Thyroid gland (tissue), 4 donors: ENCODE data around the gene CRY2. TPM values are rescaled to one million over a fixed set of nuclear protein-coding genes. Genes with fewer than 3 reads are reported as not detected.
"Not testable (repeated sequence)": the region's sequence is repeated elsewhere in the genome, so short reads cannot be mapped to it uniquely, and the experiment has no call there.

ENCODE experiments used
- DNase-seq, 2 donors: peaks; one replicate each; pipeline ENCODE4 v3.0.0-alpha.2; 2019
- H3K27ac ChIP-seq, 3 donors: fragments of 200-600 bp; sonication (generic); 1 replicate in 2 of 3; 2 replicates in 1 of 3; pipeline ENCODE4 v1.5.1; 2016 to 2019; ENCODE audit warnings: mild to moderate bottlenecking in 1 of 3, moderate library complexity in 1 of 3
- H3K27me3 ChIP-seq: fragments of 200-600 bp; sonication (generic); one replicate; pipeline ENCODE4 v1.5.1; 2019
- H3K36me3 ChIP-seq, 2 donors: fragments of 200-600 bp; sonication (generic); one replicate each; pipeline ENCODE4 v1.5.1; 2016 to 2019
- H3K4me1 ChIP-seq, 2 donors: fragments of 200-600 bp; sonication (generic); one replicate each; pipeline ENCODE4 v1.5.1; 2017 to 2019
- H3K4me3 ChIP-seq, 3 donors: fragments of 200-600 bp; sonication (generic); replicated peaks in 1 of 3; 1 replicate in 2 of 3; 2 replicates in 1 of 3; pipeline ENCODE4 v1.5.1; 2016; ENCODE audit warnings: mild to moderate bottlenecking in 1 of 3
- H3K9me3 ChIP-seq: fragments of 200-600 bp; sonication (generic); one replicate; pipeline ENCODE4 v1.5.1; 2017
- POLR2A ChIP-seq, 2 donors: fragments of 450-650 bp; IDR thresholded peaks; one replicate each; pipeline ENCODE4 v1.6.1; 2017; ENCODE audit warnings: antibody characterized with exemption in 2 of 2, mild to moderate bottlenecking in 2 of 2, moderate library complexity in 1 of 2
- WGBS, 2 donors: methylation state at CpG; one replicate each; pipeline ENCODE4 v1.1.5; 2017; 5-methylcytosine and 5-hydroxymethylcytosine counted together
- intact Hi-C: fragments of 100-400 bp; cut with DNase I; formaldehyde crosslinking; loops from one replicate; pipeline ENCODE4 v1.15.1; 2023
- total RNA-seq, 4 donors: library from RNA; depleted of rRNA; stranded (reverse); fragments of >200 nt; gene quantifications; one replicate each; pipeline ENCODE4 v1.2.3, GENCODE V29; 2016
- TF ChIP-seq, protein P1 (sequence below), 6 experiments: fragments of 200-600 bp in 3 of 6; fragments of 450-650 bp in 3 of 6; sonication (generic) in 3 of 6; IDR thresholded peaks; one replicate each; pipeline ENCODE4 v1.5.1; 2016 to 2019; ENCODE audit warnings: antibody characterized with exemption in 6 of 6, mild to moderate bottlenecking in 2 of 6, inconsistent platforms in 1 of 6, moderate library complexity in 1 of 6

CRY2 gene
- total RNA-seq, 4 donors from 2014 or later = 49.5 to 117 (median 57.8) TPM

DNA sequence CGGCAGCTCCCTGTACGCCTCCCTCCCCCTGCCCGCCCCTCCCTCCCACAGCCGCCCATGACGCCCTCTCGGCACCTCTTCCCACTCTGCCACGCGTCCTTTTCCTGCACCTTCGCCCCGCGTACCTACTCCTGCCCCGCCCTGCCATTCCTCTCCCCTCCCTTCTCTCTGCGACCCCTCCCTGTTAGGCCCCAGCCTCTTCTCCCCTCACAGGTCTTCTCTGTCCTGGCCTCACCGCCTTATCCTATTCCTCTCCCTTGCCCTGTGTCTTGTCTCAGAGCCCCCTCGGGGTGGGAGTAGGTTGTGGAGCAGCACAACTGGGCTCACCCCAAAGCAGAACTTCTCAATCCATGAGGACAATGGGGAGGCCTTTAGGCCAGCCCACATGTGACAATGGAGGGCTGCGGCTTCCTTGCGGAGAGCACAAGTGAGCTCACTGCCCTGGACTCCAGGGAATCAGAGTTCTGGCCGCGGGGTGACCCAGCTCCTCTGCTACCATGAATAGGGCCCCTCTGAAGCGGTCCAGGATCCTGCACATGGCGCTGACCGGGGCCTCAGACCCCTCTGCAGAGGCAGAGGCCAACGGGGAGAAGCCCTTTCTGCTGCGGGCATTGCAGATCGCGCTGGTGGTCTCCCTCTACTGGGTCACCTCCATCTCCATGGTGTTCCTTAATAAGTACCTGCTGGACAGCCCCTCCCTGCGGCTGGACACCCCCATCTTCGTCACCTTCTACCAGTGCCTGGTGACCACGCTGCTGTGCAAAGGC lies 41.8 kb upstream of the CRY2 start:
- Histone ChIP-seq H3K27me3 (no peaks in the 10 kb centered on the region), H3K4me3 (peak overlapping the region; percentile 78 to 92 (median 89)), H3K4me1 (peaks cover 25 to 35% of the 10 kb centered on the region in 2 donors), H3K27ac (peak overlapping the region; percentile 13 to 83 (median 79)), H3K36me3 (no peaks in the 10 kb centered on the region), H3K9me3 (no peaks in the 10 kb centered on the region)
- intact Hi-C loops = loop anchor here (10.0 kb wide), 1 partner anchor 109 kb away; the partner anchor contains the start of gene PEX16
- TF ChIP-seq POLR2A (IDR thresholded peaks at IDR 0.05) = no peak
- TF ChIP-seq, protein P1, sequence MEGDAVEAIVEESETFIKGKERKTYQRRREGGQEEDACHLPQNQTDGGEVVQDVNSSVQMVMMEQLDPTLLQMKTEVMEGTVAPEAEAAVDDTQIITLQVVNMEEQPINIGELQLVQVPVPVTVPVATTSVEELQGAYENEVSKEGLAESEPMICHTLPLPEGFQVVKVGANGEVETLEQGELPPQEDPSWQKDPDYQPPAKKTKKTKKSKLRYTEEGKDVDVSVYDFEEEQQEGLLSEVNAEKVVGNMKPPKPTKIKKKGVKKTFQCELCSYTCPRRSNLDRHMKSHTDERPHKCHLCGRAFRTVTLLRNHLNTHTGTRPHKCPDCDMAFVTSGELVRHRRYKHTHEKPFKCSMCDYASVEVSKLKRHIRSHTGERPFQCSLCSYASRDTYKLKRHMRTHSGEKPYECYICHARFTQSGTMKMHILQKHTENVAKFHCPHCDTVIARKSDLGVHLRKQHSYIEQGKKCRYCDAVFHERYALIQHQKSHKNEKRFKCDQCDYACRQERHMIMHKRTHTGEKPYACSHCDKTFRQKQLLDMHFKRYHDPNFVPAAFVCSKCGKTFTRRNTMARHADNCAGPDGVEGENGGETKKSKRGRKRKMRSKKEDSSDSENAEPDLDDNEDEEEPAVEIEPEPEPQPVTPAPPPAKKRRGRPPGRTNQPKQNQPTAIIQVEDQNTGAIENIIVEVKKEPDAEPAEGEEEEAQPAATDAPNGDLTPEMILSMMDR (IDR thresholded peaks at IDR 0.05) = no peak
- 17 to 21% methylated on average over 17 to 19 of the region's 29 CpGs for WGBS, 2 donors
- peak; percentile 20 to 30 for DNase-seq

DNA sequence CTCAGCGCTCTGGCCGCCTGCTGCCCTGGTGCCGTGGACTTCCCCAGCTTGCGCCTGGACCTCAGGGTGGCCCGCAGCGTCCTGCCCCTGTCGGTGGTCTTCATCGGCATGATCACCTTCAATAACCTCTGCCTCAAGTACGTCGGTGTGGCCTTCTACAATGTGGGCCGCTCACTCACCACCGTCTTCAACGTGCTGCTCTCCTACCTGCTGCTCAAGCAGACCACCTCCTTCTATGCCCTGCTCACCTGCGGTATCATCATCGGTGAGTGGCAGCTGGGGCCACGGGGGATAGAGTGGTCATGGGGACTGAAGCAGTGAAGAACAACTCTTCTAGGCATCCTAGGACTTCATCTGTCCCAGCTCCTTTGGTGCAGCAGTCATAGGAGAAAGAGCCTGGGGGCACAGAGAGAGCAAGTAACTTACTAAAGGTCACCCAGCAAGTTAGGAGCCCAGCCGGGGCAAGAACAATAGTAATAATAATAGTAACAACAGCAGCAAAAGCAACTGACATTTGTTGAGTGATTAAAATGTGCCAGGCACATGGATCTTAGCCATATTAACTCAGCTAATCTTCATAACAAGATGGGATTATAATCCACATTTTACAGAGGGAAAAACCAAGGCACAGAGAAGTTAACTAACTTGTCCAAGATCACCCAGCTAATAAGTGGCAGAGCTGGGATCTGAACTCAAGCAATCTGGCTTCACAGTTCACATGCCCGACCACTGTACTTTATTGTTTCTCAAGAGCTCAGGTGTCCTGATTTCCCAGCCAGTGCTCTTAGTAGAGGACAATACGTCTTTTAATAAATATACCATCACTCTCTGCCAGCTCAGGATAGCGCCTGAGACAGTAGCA lies 41.0 kb upstream of the CRY2 start:
- TF ChIP-seq, protein P1 (IDR thresholded peaks at IDR 0.05) = no peak
- TF ChIP-seq POLR2A (IDR thresholded peaks at IDR 0.05) = no peak
- DNase-seq = no peak
- Histone ChIP-seq H3K4me3 (peak overlapping the region in 1 of 3 donors; percentile 89), H3K27ac (no peak overlapping the region), H3K9me3 (no peaks in the 10 kb centered on the region), H3K36me3 (peaks cover 7% of the 10 kb centered on the region in 2 donors), H3K4me1 (peaks cover 25 to 35% of the 10 kb centered on the region in 2 donors), H3K27me3 (no peaks in the 10 kb centered on the region)
- 83 to 85% methylated on average over 20 of the region's 20 CpGs for WGBS, 2 donors
- intact Hi-C loops = loop anchor here (10.0 kb wide), 1 partner anchor 108 kb away; the partner anchor contains the start of gene PEX16

DNA sequence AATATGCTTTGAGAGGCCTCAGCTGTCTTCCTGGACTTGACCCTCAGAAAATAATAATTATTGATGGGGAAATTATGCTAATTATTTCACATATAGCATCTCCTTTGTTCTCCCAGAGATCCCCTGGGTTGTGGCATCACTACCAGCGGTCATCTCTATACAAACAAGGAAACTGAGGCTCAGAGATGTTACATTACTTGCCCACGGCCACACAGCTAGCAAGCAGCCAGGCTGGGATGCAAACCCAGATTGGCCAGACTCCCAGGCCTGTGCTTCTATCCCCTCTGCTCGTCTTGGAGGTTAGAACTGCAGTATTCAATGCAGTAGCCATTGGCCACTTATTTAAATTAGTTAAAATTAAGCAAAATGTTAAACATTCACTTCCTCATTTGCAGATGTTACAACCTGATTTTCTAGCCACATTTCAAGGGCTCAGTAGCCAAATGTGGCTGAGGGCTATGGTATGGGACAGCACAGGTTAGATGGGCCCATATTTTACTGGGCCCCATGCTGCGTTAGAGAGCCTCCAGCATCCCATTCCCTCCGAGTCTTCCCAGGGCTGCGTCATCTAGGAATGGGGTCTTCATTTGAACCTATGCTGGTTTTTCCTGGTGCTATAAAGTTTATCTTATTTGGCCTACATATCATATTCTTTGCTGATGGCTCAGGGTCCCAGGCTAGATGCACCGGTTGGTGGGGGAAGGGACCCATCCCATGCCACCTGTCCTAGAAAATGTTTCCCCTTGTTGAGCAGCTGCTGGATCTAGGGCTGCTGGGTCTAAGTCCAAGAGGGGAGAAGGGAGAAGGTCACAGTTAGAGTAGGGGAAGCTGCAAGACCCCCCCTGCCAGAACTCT lies 40.1 kb upstream of the CRY2 start:
- no peak for DNase-seq
- H3K4me3 ChIP-seq = no peak overlapping the region
- peaks cover 25 to 35% of the 10 kb centered on the region in 2 donors for H3K4me1 ChIP-seq
- H3K9me3 ChIP-seq = no peaks in the 10 kb centered on the region
- H3K27ac ChIP-seq = no peak overlapping the region
- intact Hi-C loops = loop anchor here (10.0 kb wide), 1 partner anchor 108 kb away; the partner anchor contains the start of gene PEX16
- H3K27me3 ChIP-seq = no peaks in the 10 kb centered on the region
- TF ChIP-seq POLR2A (IDR thresholded peaks at IDR 0.05) = no peak
- TF ChIP-seq, protein P1 (IDR thresholded peaks at IDR 0.05) = no peak
- H3K36me3 ChIP-seq = peaks cover 12 to 16% of the 10 kb centered on the region in 2 donors
- 79 to 85% methylated on average over 7 of the region's 7 CpGs for WGBS, 2 donors

DNA sequence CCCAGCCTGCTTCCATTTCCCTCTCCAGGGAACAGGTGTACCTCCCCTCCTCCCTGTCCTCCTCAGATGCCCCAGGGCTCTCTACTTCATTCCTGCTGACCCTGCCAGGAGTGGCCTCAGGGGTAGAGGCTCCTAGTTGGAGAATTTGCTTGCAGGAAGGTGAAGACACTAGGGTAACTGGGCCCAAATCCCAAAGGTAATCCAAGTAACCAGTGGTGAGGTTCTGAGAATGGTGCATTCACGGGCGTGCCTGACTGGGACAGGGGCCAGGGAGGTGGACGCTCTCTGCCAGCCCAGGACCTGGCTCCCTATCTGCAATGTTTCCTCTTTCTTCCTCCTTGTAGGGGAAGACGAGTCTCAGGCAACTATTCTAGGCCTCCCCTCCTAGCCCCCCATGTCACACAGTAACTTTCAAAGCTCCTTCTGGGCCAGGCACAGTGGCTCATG lies 39.5 kb upstream of the CRY2 start:
- 89% methylated on average over 4 of the region's 4 CpGs for WGBS, 2 donors
- H3K27ac ChIP-seq = no peak overlapping the region
- no peaks in the 10 kb centered on the region for H3K9me3 ChIP-seq
- no peak for DNase-seq
- intact Hi-C loops = loop anchor here (10.0 kb wide), 1 partner anchor 107 kb away; the partner anchor contains the start of gene PEX16
- no peak for TF ChIP-seq POLR2A (IDR thresholded peaks at IDR 0.05)
- TF ChIP-seq, protein P1 (IDR thresholded peaks at IDR 0.05) = no peak
- no peak overlapping the region for H3K4me3 ChIP-seq
- H3K27me3 ChIP-seq = no peaks in the 10 kb centered on the region
- H3K4me1 ChIP-seq = peaks cover 25 to 35% of the 10 kb centered on the region in 2 donors
- peaks cover 12 to 17% of the 10 kb centered on the region in 2 donors for H3K36me3 ChIP-seq

DNA sequence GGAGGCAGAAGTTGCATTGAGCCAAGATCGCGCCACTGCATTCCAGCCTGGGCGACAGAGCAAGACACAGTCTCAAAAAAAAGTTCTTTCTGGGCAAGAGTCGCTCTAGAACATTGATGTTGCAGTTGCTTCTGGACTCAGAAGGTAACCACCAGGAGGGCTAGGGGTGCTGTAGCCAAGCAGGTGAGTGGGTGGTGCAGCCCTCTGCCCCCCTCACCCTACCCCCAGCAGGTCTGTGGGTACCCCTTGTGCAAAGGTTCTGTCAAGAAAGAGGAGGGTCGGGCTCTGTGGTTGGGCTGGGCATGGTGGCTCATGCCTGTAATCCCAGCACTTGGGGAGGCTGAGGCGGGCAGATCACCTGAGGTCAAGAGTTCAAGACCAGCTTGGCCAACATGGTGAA lies 38.8 kb upstream of the CRY2 start:
- not testable (repeated sequence) for H3K9me3 ChIP-seq, H3K27me3 ChIP-seq, H3K27ac ChIP-seq, DNase-seq, H3K4me3 ChIP-seq
- peaks cover 12 to 17% of the 10 kb centered on the region in 2 donors for H3K36me3 ChIP-seq
- peaks cover 25 to 35% of the 10 kb centered on the region in 2 donors for H3K4me1 ChIP-seq
- intact Hi-C loops = loop anchor here (10.0 kb wide), 1 partner anchor 106 kb away; the partner anchor contains the start of gene PEX16
- 97 to 98% methylated on average over 5 to 6 of the region's 6 CpGs for WGBS, 2 donors
